Measurements from ENCODE around the gene ANTXR1. TPM values are rescaled to one million over a fixed set of nuclear protein-coding genes. Genes with fewer than 3 reads are reported as not detected.

ANTXR1 gene
- total RNA-seq, 1 experiment from 2014 or later = 37.3 TPM

- no peaks in the 10 kb centered on the region for H4K20me1 ChIP-seq (ENCODE audit: control insufficient read depth, insufficient read depth, insufficient read length)
- H3K4me3 Mint-ChIP-seq = no peak overlapping the region
- no peak overlapping the region for H3K27ac ChIP-seq (ENCODE audit: insufficient read length, low read depth, low read length)
Measured at GRCh38 chr2:69126341-69126740, 113.4 kb downstream of the ANTXR1 start.

More at GRCh38 chr2:69126341-69126740, 113.4 kb downstream of the ANTXR1 start:
- H3K23ac ChIP-seq (ENCODE audit: insufficient read length, low read depth, low read length) = no peak overlapping the region
- no peak overlapping the region for H4K5ac ChIP-seq (ENCODE audit: insufficient read length, low read depth, low read length)
- no peak overlapping the region for H2AK5ac ChIP-seq (ENCODE audit: insufficient read length, low read length)
- no peak overlapping the region for H3T11ph ChIP-seq (ENCODE audit: low read length)
- H2AFZ ChIP-seq (ENCODE audit: low read length) = no peak overlapping the region
- no peak overlapping the region for H2BK20ac ChIP-seq (ENCODE audit: low read depth, low read length, poor library complexity, severe bottlenecking)
- H3K23me2 ChIP-seq (ENCODE audit: insufficient read length, low read depth, low read length, poor library complexity, severe bottlenecking) = no peaks in the 10 kb centered on the region
- H3K79me2 ChIP-seq (ENCODE audit: insufficient read depth, low read length) = no peaks in the 10 kb centered on the region
- no peak overlapping the region for H4K8ac ChIP-seq (replicated peaks; ENCODE audit: insufficient read length, low read depth, low read length)
- H3K79me1 ChIP-seq (ENCODE audit: insufficient read depth, low read depth, low read length, poor library complexity, severe bottlenecking) = no peaks in the 10 kb centered on the region
- H2BK5ac ChIP-seq (ENCODE audit: insufficient read length, low read length) = no peak overlapping the region
- no peaks in the 10 kb centered on the region for H3K9me3 ChIP-seq (ENCODE audit: control insufficient read depth, low read depth, low read length)
- no peak overlapping the region for H2BK12ac ChIP-seq (ENCODE audit: insufficient read length, low read depth, low read length)
- no peak overlapping the region for H3K56ac ChIP-seq (ENCODE audit: insufficient read length, low read depth, low read length)
- H3K27me3 ChIP-seq (ENCODE audit: insufficient read depth, low read length) = no peaks in the 10 kb centered on the region
- Mint-ChIP-seq H3K27ac (no peak overlapping the region), H3K36me3 (ENCODE audit: insufficient read depth in 1 of 3, low read depth in 3 of 3) (peaks cover 5 to 31% (median 10%) of the 10 kb centered on the region in 3 experiments; a peak in 4 of 7 replicates), H3K27me3 (ENCODE audit: low read depth) (no peaks in the 10 kb centered on the region), H3K9me3 (no peaks in the 10 kb centered on the region), H3K4me1 (no peaks in the 10 kb centered on the region)
- H2BK120ac ChIP-seq (ENCODE audit: low read depth, low read length, poor library complexity, severe bottlenecking) = no peak overlapping the region
- no peak for DNase-seq
- H3K4ac ChIP-seq (ENCODE audit: low read depth, low read length) = no peak overlapping the region
- no peak overlapping the region for H3K14ac ChIP-seq (ENCODE audit: insufficient read depth, low read length)
- no peak for TF ChIP-seq CTCF (conservative IDR thresholded peaks at IDR 0.05)
- no peak overlapping the region for H3K9ac ChIP-seq (ENCODE audit: extremely low read depth, insufficient read length, low read length)
- H3K18ac ChIP-seq (ENCODE audit: insufficient read length, low read depth, low read length) = no peak overlapping the region
- H3K4me1 ChIP-seq (ENCODE audit: insufficient read depth, low read length) = no peaks in the 10 kb centered on the region
- H3K4me2 ChIP-seq (ENCODE audit: insufficient read depth, insufficient read length, low read length) = no peak overlapping the region
- H4K91ac ChIP-seq (ENCODE audit: insufficient read length, low read depth, low read length) = no peak overlapping the region
- H2BK15ac ChIP-seq (ENCODE audit: low read depth, low read length) = no peak overlapping the region
